NT2/D1 (cell line): ENCODE data around the gene POU2AF1.

Source experiments
- DNase-seq: peaks from one replicate; pipeline ENCODE4 v3.0.0-alpha.2; 2011; ENCODE audit warnings: low read depth, low spot score
- H3K27me3 ChIP-seq: 2 replicates; pipeline ENCODE4 v1.6.0; 2011; ENCODE audit warnings: mild to moderate bottlenecking; ENCODE audit not compliant: insufficient read length, insufficient read depth
- H3K36me3 ChIP-seq: 2 replicates; pipeline ENCODE4 v1.6.1; 2011; ENCODE audit warnings: mild to moderate bottlenecking, low read length, mixed read lengths; ENCODE audit not compliant: insufficient read depth, insufficient read length
- H3K4me1 ChIP-seq: 2 replicates; pipeline ENCODE4 v1.5.1; 2011; ENCODE audit not compliant: insufficient read depth, insufficient read length
- H3K4me3 ChIP-seq: 2 replicates; pipeline ENCODE4 v1.5.1; 2011; ENCODE audit warnings: low read depth; ENCODE audit not compliant: insufficient read length
- H3K9ac ChIP-seq: 2 replicates; pipeline ENCODE4 v1.6.0; 2011; ENCODE audit warnings: low read depth; ENCODE audit not compliant: insufficient read length
- H3K9me3 ChIP-seq: 2 replicates; pipeline ENCODE4 v1.5.1; 2011; ENCODE audit warnings: mild to moderate bottlenecking, low read length; ENCODE audit not compliant: insufficient read depth
- SUZ12 ChIP-seq: IDR thresholded peaks from 2 replicates; pipeline ENCODE4 v1.6.1; 2011; ENCODE audit not compliant: insufficient read length, insufficient read depth; ENCODE audit errors: extremely low read depth
- YY1 ChIP-seq: IDR thresholded peaks from 2 replicates; pipeline ENCODE4 v1.6.1; 2011; ENCODE audit not compliant: insufficient read length, insufficient read depth
- ZNF274 ChIP-seq: IDR thresholded peaks from 2 replicates; pipeline ENCODE4 v1.6.1; 2011; ENCODE audit warnings: mild to moderate bottlenecking, low read depth, low read length

POU2AF1 gene

DNA sequence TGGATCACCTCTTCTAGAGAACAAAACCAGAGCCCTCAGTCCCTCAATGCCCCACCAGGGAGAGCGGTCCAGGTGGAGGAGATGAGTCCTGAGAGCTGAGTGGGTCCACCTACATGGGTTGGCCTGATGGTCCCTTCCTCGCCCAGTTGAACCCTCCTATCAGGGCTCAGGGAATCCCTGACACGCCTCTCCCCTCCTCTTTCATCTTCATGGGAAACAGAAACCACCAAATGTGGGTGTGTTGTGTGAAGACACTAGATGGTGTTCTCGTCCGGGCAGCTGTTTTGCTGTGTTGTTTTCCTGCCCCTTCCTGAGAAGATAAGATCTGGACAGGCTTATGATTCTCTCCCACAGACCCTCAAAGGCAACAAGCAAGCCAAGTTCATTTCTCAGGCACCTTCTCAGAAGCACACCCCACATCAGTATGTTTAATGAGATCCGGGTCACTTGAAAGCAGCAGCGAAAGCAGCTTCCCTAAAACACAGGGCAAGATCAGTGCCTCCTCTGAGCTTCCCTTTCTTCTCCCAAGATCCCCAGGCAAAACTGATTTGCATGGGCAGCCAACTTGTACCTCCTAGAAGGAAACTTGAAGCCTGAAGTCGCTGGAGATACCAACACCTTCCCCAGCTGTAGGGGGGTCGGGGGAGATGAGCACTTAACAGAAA, 35.3 kb upstream of the POU2AF1 start:
- Histone ChIP-seq H3K9ac (no peak overlapping the region), H3K4me3 (no peak overlapping the region), H3K36me3 (no peaks in the 10 kb centered on the region), H3K4me1 (peaks cover 2% of the 10 kb centered on the region), H3K9me3 (no peaks in the 10 kb centered on the region), H3K27me3 (no peaks in the 10 kb centered on the region)
- TF ChIP-seq ZNF274 (no peak), YY1 (no peak), SUZ12 (no peak)
- DNase-seq: no peak

DNA sequence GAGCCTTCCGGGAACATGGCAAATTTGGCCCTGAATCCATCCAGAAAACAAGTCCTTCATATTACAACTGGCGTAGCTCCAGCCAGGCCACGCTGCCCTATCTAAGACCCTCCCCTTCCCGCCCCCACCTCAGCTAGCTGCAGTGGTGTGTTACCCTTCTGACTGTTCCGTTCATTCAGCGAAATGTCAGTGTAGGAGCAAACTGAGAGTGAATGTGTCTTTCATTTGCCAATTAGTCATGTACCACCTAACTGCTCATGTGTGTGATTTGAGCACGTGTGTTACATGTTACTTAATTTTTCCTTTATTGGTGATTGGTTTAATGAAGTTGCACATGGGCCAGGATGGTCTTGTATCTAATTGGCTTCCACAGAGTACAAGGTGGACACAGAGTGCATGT, 34.8 kb upstream of the POU2AF1 start:
- Histone ChIP-seq H3K9me3 (no peaks in the 10 kb centered on the region), H3K9ac (no peak overlapping the region), H3K4me3 (no peak overlapping the region), H3K27me3 (no peaks in the 10 kb centered on the region), H3K4me1 (peaks cover 2% of the 10 kb centered on the region), H3K36me3 (no peaks in the 10 kb centered on the region)
- TF ChIP-seq YY1: no peak
- TF ChIP-seq SUZ12: no peak
- TF ChIP-seq ZNF274: no peak
- DNase-seq: no peak

DNA sequence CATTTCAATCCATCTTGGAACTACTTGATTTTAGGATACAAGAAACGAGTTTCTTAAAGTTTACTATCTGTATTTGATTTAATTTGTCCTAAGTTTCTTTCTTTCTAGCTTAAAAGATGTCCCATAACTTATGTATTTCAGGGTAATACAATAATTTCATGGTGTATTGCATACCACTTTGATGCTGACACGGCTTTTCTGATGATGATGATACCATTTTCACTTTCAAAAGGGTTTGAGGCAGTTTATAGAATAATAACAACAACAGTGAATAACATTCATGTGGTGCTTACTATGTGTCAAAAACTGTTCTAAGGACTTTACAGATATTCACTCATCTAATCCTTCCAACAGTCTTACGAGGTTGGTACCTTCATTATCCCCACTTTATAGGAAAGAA, 33.2 kb upstream of the POU2AF1 start:
- Histone ChIP-seq H3K4me3 (no peak overlapping the region), H3K4me1 (peaks cover 2% of the 10 kb centered on the region), H3K9me3 (no peaks in the 10 kb centered on the region), H3K9ac (no peak overlapping the region), H3K27me3 (no peaks in the 10 kb centered on the region), H3K36me3 (no peaks in the 10 kb centered on the region)
- DNase-seq: no peak
- TF ChIP-seq SUZ12 (no peak), ZNF274 (no peak), YY1 (no peak)

DNA sequence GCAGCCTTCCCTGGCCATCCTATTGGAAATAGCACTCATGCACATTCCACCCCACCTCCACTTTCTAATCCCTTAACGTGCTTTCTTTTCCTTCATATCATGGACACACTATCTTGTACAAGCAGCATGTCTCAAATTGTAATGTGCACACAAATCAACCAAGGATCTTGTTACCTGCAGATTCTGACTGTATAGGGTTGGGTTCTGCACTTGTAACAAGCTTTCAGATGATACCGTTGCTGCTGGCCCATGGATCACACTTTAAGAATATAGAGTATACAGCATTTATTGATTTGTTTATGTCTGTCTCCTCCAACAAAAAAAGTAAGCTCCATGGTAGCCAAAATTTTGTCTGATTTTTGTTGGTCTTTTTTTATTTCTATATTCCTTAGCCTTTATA, 32.4 kb upstream of the POU2AF1 start:
- Histone ChIP-seq H3K36me3 (no peaks in the 10 kb centered on the region), H3K27me3 (no peaks in the 10 kb centered on the region), H3K4me1 (peaks cover 2% of the 10 kb centered on the region), H3K9me3 (no peaks in the 10 kb centered on the region), H3K4me3 (no peak overlapping the region), H3K9ac (no peak overlapping the region)
- TF ChIP-seq SUZ12 (no peak), ZNF274 (no peak), YY1 (no peak)
- no peak for DNase-seq

DNA sequence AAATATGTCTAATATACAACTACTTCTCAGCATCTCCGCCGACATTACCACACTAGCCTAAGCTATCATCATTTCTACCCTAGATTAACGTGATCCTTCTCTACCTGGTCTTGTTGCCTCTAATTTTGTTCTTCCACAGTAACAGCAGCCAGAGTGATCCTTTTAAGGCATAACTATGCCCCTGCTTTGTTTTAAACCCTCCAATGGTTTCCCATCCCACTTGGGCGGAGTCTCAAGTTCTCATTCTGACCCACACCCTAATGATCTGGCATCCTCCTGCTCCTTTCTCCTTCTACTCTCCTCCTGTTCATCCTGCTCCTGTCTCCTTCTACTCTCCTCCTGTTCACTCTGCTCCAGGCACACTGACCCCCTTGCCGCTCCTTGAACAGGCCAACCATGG, 31.9 kb upstream of the POU2AF1 start:
- DNase-seq: no peak
- H3K4me3 ChIP-seq: no peak overlapping the region
- H3K9me3 ChIP-seq: no peaks in the 10 kb centered on the region
- H3K36me3 ChIP-seq: no peaks in the 10 kb centered on the region
- no peaks in the 10 kb centered on the region for H3K27me3 ChIP-seq
- H3K4me1 ChIP-seq: peaks cover 2% of the 10 kb centered on the region
- TF ChIP-seq SUZ12 (no peak), ZNF274 (no peak), YY1 (no peak)
- no peak overlapping the region for H3K9ac ChIP-seq

DNA sequence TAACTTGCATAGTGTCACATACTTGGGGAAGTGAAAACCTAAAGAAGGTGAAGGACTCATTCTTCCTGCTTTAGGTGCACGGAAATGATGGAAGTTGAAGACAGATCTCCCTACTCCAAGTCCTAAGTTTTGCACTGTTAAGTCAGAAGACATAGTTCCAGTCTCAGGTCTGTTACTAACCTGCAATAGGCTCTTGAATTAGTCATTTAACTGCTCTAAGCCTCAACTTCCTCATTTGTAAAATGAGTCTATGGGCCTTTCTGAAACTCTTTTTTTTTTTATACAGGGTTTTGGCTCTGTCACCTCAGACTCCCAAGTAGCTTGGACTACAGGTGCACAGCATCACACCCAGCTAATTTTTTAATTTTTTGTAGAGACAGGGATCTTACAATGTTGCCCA, 30.8 kb upstream of the POU2AF1 start:
- TF ChIP-seq YY1 (no peak), SUZ12 (no peak), ZNF274 (no peak)
- H3K36me3 ChIP-seq: no peaks in the 10 kb centered on the region
- no peaks in the 10 kb centered on the region for H3K9me3 ChIP-seq
- no peaks in the 10 kb centered on the region for H3K4me1 ChIP-seq
- no peak overlapping the region for H3K9ac ChIP-seq
- H3K4me3 ChIP-seq: no peak overlapping the region
- no peak for DNase-seq
- no peaks in the 10 kb centered on the region for H3K27me3 ChIP-seq

DNA sequence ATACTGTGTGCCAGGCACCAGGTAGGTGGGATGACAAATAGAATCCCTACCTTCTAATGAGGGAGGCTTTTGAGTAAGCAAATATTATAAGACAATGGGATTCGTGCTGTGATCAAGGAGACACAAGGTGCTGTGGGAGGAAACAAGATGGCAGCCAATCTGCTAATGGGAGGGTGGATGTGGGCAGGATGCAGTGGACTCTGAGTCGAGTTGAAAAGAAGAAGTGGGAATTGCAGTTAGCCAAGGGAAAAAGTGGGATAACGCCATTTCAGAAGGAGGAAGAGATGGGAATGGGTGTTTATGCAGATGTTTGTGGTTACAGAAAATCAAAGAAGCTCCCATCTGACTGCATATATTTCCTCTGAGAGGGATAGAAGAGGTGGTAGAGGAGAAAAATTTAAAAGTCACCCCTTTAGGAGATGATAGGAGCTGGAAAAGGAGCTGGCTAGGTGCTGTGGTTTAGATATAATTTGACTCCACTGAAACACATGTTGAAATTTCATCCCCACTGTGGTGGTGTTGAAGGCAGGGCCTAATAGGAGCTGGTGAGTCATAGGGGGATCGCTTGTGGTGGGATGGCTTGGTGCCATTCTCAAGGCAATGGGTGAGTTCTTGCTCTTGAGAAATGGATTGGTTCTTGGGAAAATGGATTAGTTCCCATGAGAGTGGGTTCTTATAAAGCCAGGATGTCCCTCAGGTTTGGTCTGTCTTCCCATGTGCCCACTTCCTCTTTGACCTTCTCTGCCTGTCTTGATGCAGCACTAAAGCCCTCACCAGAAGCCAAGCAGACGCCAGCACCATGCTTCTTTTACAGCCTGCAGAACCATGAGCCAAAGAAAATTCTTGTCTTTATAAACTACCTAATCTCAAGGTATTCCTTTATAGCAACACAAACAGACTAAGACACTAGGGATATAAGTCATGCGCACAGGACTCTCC, 30.0 kb upstream of the POU2AF1 start:
- H3K9ac ChIP-seq: no peak overlapping the region
- DNase-seq: no peak

More for the DNA sequence above, 30.0 kb upstream of the POU2AF1 start:
- H3K27me3 ChIP-seq: no peaks in the 10 kb centered on the region
- no peaks in the 10 kb centered on the region for H3K9me3 ChIP-seq
- H3K36me3 ChIP-seq: no peaks in the 10 kb centered on the region
- TF ChIP-seq ZNF274 (no peak), SUZ12 (no peak), YY1 (no peak)
- H3K4me3 ChIP-seq: no peak overlapping the region
- no peaks in the 10 kb centered on the region for H3K4me1 ChIP-seq
